ENCODE results near the gene RUNX1.

RUNX1 gene

DNA sequence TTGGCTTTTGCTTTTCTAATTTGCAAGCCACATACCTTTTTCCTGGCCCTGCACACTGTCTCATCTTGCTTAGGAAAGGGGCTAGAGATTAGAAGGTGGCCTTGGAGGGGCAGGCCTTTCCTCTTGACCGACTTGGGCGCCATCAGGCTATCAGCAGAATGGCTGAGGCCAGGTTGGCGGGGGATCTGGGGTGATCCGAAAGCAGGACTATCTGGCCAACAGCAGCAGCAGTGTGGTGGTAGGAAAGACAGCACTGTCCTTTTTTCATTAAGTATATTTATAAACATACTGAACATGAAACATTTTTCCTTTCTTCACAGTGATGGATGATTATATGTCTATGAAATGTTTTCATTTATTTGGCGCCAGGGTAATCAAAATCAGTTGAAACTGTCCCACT lies 23.5 kb upstream of the RUNX1 start:
- DNase-seq (ENCODE audit: low read depth) = no peak
- H3K4me3 ChIP-seq (ENCODE audit: low read depth, low read length) = no peak overlapping the region
- TF ChIP-seq, protein P1, sequence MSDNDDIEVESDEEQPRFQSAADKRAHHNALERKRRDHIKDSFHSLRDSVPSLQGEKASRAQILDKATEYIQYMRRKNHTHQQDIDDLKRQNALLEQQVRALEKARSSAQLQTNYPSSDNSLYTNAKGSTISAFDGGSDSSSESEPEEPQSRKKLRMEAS (IDR thresholded peaks at IDR 0.05; ENCODE audit: low read depth, low read length) = no peak
- TF ChIP-seq, protein P2, sequence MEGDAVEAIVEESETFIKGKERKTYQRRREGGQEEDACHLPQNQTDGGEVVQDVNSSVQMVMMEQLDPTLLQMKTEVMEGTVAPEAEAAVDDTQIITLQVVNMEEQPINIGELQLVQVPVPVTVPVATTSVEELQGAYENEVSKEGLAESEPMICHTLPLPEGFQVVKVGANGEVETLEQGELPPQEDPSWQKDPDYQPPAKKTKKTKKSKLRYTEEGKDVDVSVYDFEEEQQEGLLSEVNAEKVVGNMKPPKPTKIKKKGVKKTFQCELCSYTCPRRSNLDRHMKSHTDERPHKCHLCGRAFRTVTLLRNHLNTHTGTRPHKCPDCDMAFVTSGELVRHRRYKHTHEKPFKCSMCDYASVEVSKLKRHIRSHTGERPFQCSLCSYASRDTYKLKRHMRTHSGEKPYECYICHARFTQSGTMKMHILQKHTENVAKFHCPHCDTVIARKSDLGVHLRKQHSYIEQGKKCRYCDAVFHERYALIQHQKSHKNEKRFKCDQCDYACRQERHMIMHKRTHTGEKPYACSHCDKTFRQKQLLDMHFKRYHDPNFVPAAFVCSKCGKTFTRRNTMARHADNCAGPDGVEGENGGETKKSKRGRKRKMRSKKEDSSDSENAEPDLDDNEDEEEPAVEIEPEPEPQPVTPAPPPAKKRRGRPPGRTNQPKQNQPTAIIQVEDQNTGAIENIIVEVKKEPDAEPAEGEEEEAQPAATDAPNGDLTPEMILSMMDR (IDR thresholded peaks at IDR 0.05; ENCODE audit: low read depth, low read length) = no peak
- TF ChIP-seq POLR2A (IDR thresholded peaks at IDR 0.05; ENCODE audit: extremely low read depth, insufficient read length) = no peak

DNA sequence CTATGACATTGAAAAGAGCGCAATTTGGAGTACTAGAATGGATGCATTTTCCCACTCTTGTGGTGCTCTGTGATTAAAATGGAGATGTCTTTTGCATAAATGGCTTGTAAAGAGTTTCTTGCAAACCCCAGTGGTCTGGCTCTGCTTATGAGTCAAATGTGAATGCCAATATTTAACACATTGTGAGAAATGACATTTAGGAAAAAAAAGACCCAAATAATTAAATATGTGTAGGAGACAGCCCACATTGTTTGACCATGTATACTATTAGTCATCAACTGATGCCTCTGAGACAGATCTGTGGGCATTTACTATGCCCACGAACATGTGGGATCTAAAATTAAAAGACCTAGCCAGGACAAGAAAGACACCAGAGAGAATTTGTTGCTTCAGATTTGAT lies 22.2 kb upstream of the RUNX1 start:
- no peak for TF ChIP-seq MYC (IDR thresholded peaks at IDR 0.05; ENCODE audit: low read depth, low read length)
- TF ChIP-seq, protein P2 (IDR thresholded peaks at IDR 0.05; ENCODE audit: low read depth, low read length) = no peak
- TF ChIP-seq, protein P1 (IDR thresholded peaks at IDR 0.05; ENCODE audit: low read depth, low read length) = no peak
- TF ChIP-seq POLR2A (IDR thresholded peaks at IDR 0.05; ENCODE audit: extremely low read depth, insufficient read length) = no peak
- no peak for DNase-seq (ENCODE audit: low read depth)
- H3K4me3 ChIP-seq (ENCODE audit: low read depth, low read length) = no peak overlapping the region

DNA sequence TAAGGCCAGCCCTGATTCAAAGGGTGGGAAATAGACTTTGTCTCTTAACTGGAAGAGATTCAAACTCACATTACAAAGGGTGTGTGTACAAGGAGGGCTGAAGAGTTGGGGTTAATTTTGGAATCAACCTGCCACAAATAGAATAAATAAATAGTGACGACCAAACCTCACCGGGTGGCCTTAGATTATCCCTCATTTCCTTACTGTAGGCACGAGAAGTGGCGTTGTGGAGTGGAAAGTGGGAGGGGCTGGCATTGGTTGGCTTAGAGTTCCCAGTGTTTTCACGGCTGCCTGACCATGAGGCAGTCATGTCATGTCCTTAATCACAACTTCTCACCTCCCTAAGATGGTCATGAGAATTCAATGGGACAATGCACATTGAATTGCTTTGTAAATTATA lies 21.3 kb upstream of the RUNX1 start:
- no peak for DNase-seq (ENCODE audit: low read depth)
- H3K4me3 ChIP-seq (ENCODE audit: low read depth, low read length) = no peak overlapping the region
- no peak for TF ChIP-seq MYC (IDR thresholded peaks at IDR 0.05; ENCODE audit: low read depth, low read length)
- TF ChIP-seq, protein P1 (IDR thresholded peaks at IDR 0.05; ENCODE audit: low read depth, low read length) = no peak
- TF ChIP-seq POLR2A (IDR thresholded peaks at IDR 0.05; ENCODE audit: extremely low read depth, insufficient read length) = no peak
- TF ChIP-seq, protein P2 (IDR thresholded peaks at IDR 0.05; ENCODE audit: low read depth, low read length) = no peak

DNA sequence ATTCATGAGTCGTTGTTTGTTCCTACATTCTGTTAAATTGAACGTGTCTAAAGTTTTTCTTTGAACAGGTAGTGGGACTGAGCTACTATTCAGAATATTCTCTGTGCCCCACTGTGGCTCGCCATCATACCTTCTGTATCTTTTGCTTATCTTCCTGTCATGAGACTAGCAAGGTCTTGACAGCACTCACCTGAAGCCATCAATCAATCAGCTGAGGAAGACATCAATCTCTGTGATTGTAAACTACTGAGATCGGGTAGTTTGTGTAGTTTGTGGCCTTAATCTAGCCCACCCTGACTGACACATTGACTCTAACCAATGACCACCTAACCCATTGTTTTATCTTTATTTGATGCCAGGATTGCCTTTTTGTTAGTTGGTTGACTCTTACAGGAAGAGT lies 17.7 kb upstream of the RUNX1 start:
- no peak overlapping the region for H3K4me3 ChIP-seq (ENCODE audit: low read depth, low read length)
- DNase-seq (ENCODE audit: low read depth) = no peak
- TF ChIP-seq POLR2A (IDR thresholded peaks at IDR 0.05; ENCODE audit: extremely low read depth, insufficient read length) (no peak), MYC (IDR thresholded peaks at IDR 0.05; ENCODE audit: low read depth, low read length) (no peak)
- TF ChIP-seq, protein P1 (IDR thresholded peaks at IDR 0.05; ENCODE audit: low read depth, low read length) = no peak
- TF ChIP-seq, protein P2 (IDR thresholded peaks at IDR 0.05; ENCODE audit: low read depth, low read length) = no peak

DNA sequence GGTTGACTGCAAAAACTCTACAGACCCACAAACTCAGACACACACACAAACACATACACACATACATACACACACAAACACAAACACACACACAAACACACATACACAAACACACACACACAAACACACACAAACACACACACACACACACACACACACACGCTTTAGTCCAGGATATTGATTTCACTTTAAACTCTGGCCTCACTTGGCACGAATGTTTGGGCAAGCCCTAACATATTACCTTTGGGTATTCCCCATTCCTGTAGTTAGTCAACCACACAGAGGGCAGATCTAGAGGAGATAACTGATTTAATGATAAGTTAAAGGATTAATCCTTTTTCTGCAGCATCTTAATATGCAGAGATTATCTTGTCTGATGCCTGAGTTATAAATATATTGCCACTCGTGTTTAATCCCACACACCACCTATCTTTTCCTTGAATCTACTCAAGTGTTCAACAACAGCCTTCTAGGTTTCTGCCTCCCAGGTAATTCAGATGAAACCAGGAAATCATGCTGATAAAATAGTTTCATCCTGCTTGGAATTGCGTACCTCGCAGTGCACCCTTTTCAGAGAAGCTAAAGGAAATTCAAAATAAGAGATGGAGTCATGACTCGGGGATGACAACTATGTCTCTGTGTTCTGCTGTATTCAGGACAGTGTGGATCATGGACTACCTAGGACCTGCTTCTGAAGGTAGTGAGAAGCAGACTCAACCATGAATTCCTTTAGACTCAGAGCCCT lies 14.5 kb upstream of the RUNX1 start:
- no peak for DNase-seq (ENCODE audit: low read depth)
- H3K4me3 ChIP-seq (ENCODE audit: low read depth, low read length) = no peak overlapping the region
- TF ChIP-seq, protein P1 (IDR thresholded peaks at IDR 0.05; ENCODE audit: low read depth, low read length) = no peak
- TF ChIP-seq, protein P2 (IDR thresholded peaks at IDR 0.05; ENCODE audit: low read depth, low read length) = no peak
- TF ChIP-seq MYC (IDR thresholded peaks at IDR 0.05; ENCODE audit: low read depth, low read length) = no peak
